Stimulated activated memory B cell treated with anti-CD40 and anti-IgM and Interleukin-4, amounts not matched to agents 10 μg/mL and 1 μg/mL and 100 μg/mL, for 72 hours (primary cell): ENCODE measurements around the gene SLC36A1.
A peak's percentile ranks its signal among the peaks of the same experiment; 100 is the strongest.

Experiments used
- ATAC-seq: fragments of 150-1000 bp; cut with Tn5 transposase; 2 replicates; pipeline ENCODE4 v1.10.0; 2021
- H3K27ac Mint-ChIP-seq: one replicate; pipeline ENCODE4 v1.8.0; 2022; ENCODE audit warnings: mild to moderate bottlenecking, mixed read lengths
- H3K27me3 Mint-ChIP-seq: one replicate; pipeline ENCODE4 v1.8.0; 2022; ENCODE audit warnings: mixed read lengths
- H3K36me3 Mint-ChIP-seq: one replicate; pipeline ENCODE4 v1.8.0; 2022; ENCODE audit warnings: mixed read lengths
- H3K4me1 Mint-ChIP-seq: one replicate; pipeline ENCODE4 v1.8.0; 2022; ENCODE audit warnings: mixed read lengths
- H3K4me3 Mint-ChIP-seq: one replicate; pipeline ENCODE4 v1.8.0; 2022; ENCODE audit warnings: mild to moderate bottlenecking, moderate library complexity, mixed read lengths
- H3K9me3 Mint-ChIP-seq: one replicate; pipeline ENCODE4 v1.8.0; 2022; ENCODE audit warnings: mixed read lengths

Gene SLC36A1

DNA sequence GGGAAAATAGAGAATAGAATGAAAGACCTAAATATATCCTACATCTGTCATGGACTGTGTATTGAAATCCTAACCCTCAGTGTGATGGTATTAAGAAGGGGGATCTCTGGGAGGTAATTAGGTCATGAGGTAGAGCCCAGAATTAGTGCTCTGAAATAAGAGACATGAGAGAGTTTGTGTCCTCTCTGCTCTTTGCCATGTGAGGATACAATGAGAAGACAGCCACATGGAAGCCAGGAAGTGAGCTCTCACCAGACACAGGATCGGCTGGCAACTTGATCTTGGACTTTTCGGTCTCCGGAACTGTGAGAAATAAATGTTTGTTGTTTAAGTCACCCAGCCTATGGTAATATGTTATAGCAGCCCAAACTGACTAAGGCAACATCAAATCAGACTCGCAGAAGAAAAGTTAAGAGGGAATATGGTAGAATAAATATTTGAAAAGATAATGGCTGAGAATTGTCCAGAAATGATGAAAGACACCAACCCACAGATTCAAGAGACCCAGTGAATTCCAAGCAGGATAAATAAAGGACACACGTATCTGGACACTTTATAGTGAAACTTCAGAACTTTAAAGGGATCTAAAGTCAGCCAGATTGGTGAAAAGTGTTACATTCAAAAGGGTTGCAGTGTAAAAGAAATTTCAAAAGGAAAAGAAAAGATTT lies 12.7 kb upstream of the SLC36A1 start:
- Mint-ChIP-seq H3K9me3 (peaks cover 4% of the 10 kb centered on the region), H3K36me3 (peaks cover 5% of the 10 kb centered on the region), H3K27me3 (peaks cover 14% of the 10 kb centered on the region), H3K27ac (no peak overlapping the region), H3K4me3 (no peak overlapping the region), H3K4me1 (no peaks in the 10 kb centered on the region)
- ATAC-seq = no peak

DNA sequence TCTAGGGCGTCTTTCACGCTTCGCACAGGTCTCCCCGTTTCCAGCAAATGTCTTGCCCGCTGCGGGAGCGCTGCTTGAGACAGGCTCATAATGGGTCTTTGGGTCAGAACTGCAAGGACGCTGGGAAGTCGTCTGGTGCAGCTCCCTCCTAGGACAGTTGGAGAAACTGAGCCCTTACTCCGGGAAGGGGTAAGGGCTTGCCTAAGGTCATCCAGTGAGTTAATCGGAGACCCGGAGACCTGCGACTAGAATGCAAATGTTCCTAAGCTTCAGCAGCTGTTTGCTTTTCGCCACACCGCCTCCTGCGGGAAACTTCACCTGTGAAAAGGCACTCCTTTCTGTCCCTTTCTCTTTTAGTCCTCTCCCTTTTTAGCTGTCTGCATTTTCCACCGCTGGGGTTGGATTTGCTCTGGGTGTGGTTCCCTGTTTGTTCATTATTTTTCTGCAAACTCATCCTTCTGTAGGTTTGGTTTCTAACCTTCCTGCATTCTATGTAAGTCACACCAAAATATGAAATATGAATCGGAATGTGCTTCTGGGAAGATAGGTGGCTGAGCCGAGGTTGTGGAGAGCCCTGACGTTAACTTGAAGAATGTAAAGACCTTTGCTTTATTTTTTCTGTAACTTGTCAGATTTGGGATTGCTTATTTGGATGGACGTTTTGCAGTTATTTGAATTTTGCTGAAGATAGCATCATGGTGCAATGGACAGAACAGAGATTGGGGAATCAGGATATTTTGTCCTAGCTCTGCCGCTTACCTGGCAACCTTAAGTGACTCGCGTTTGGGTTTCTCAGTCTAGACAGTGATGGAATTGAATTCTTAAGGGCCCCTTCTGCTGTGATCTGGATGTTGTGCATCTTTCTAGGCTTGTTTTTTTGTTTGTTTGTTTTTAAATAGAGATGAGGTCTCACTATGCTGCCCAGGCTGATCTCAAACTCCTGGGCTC lies 909 bp downstream of the SLC36A1 start:
- H3K36me3 Mint-ChIP-seq = peaks cover 8% of the 10 kb centered on the region
- peaks cover 10% of the 10 kb centered on the region for H3K27me3 Mint-ChIP-seq
- no peaks in the 10 kb centered on the region for H3K9me3 Mint-ChIP-seq
- peaks cover 41% of the 10 kb centered on the region for H3K4me1 Mint-ChIP-seq
- peak overlapping the region; percentile 82 for H3K27ac Mint-ChIP-seq
- peak overlapping the region; percentile 94 for H3K4me3 Mint-ChIP-seq
- no peak for ATAC-seq

DNA sequence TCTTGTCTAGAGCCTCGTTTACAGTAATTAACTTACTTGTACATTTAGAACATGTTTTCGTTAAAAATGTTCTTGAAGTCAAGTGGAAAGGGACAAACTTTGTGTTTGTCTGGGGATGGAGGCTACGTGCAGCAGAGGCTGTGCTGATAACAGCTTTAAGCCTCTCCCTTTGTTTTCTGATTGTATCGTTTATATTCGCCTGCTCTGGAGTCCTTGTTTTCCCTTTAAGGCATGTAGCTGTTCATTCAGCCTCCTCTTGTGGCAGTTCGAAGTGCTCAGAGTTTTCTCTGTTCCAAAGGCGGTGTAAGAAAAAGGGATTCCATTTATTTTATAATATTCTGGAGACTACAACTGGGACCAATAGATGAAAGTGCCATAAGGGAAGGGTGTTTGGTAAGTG lies 1.9 kb downstream of the SLC36A1 start:
- no peaks in the 10 kb centered on the region for H3K9me3 Mint-ChIP-seq

DNA sequence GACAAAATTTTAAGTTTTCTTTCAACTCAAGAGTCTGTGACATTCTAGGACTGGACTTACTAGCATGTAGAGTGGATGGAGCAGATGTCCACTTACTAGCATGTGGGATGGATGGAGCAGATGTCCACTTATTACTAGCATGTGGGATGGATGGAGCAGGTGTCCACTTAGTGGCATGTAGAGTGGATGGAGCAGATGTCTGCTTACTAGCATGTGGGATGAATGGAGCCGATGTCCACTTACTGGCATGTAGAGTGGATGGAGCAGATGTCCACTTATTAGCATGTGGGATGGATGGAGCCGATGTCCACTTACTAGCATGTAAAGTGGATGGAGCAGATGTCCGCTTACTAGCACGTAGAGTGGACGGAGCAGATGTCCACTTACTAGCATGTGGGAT lies 2.4 kb downstream of the SLC36A1 start:
- H3K4me3 Mint-ChIP-seq = peak overlapping the region; percentile 25
- H3K4me1 Mint-ChIP-seq = peaks cover 51% of the 10 kb centered on the region
- no peaks in the 10 kb centered on the region for H3K9me3 Mint-ChIP-seq
- no peak overlapping the region for H3K27ac Mint-ChIP-seq
- no peak for ATAC-seq
- H3K36me3 Mint-ChIP-seq = peaks cover 12% of the 10 kb centered on the region
- H3K27me3 Mint-ChIP-seq = peaks cover 10% of the 10 kb centered on the region

More for the DNA sequence above, 1.9 kb downstream of the SLC36A1 start:
- Mint-ChIP-seq H3K4me3 (peak overlapping the region; percentile 94), H3K27me3 (peaks cover 10% of the 10 kb centered on the region), H3K36me3 (peaks cover 12% of the 10 kb centered on the region), H3K4me1 (peaks cover 46% of the 10 kb centered on the region), H3K27ac (no peak overlapping the region)
- no peak for ATAC-seq

DNA sequence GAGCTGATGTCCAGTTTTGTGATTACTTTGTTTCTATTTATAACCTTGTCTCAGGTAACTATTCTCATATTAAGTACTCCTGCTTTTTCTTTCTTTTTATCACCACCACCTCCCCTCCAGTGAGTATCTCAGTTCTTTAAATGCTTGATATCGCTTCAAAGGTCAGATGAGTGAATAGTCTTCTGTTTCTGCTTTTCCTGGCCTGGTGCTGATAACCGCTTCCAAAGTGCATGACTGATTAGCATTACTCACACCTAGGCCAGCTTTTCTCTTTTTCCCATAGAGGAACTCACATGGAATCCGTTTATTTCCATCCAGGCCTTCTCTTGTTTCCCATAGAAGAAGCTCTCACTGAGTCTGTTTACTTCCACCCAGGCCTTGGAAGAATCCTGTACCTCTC lies 3.2 kb downstream of the SLC36A1 start:
- Mint-ChIP-seq H3K4me1 (peaks cover 54% of the 10 kb centered on the region), H3K27ac (no peak overlapping the region), H3K9me3 (no peaks in the 10 kb centered on the region), H3K4me3 (no peak overlapping the region), H3K36me3 (peaks cover 12% of the 10 kb centered on the region), H3K27me3 (peaks cover 7% of the 10 kb centered on the region)
- no peak for ATAC-seq

DNA sequence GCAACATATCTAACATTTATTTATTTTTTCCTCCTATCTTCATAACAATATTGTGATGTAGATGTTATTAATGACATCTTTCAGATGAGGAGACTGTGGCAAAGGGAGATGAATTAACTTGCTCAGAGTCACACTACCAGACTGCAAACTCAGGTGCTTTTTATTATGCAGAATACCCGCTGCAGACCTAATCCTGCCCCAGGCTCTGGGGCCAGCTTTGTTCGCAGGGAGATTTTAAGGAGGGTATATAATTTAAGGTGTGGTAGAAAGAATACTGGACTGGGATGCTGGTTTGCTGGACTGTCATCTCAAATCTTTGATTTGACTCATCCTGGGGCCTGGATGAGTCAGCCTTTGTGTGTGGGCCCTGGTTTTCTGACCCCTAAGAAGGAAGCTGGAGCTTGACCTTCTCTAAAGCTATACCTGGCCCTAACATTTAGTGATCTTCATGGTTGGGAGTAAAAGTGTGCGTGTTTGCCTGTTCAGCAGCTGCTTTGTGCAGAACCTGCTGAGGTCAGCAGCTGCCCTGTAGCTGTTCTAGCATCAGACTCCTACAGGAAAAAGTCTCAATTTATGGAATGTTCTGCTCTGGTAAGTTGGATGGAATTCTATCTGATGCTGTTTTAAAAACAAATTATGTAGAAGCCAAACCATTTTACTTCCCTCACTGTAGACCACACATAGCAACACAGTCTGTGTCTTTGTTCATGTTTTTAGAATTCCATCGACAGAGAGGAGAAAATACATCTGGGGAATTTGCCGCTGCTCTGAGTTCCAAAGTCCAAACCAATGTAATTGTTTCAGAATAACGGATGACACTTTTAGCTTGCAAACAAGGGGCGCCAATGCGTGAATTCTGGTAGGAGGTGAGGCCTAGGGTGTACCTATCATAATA lies 4.5 kb downstream of the SLC36A1 start:
- H3K27ac Mint-ChIP-seq = peak overlapping the region; percentile 74
- peaks cover 54% of the 10 kb centered on the region for H3K4me1 Mint-ChIP-seq
- H3K4me3 Mint-ChIP-seq = peak overlapping the region; percentile 37
- no peaks in the 10 kb centered on the region for H3K27me3 Mint-ChIP-seq
- H3K36me3 Mint-ChIP-seq = peaks cover 12% of the 10 kb centered on the region
- ATAC-seq = peak; percentile 82
- H3K9me3 Mint-ChIP-seq = no peaks in the 10 kb centered on the region

DNA sequence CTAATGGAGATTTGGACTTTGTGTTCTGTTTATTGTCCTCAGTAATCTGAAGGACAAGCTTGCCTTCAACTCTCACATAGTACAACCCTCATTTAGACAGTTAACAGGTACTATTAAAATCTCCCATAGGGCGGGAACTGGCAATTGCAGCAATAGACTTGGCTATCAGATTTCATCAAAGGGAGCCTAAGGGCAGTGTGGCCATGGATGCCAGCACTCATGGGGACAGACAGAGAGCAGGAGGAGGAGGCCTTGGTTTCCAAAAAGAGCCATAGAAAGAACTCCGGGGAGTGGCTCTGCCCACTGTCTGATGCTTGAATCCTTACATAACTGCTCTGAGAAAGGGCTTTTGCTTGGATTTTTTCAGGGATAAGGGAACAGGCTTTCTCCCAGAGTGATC lies 6.8 kb downstream of the SLC36A1 start:
- Mint-ChIP-seq H3K27me3 (no peaks in the 10 kb centered on the region), H3K4me3 (no peak overlapping the region), H3K9me3 (no peaks in the 10 kb centered on the region), H3K36me3 (peaks cover 28% of the 10 kb centered on the region), H3K4me1 (peaks cover 41% of the 10 kb centered on the region), H3K27ac (no peak overlapping the region)
- no peak for ATAC-seq

DNA sequence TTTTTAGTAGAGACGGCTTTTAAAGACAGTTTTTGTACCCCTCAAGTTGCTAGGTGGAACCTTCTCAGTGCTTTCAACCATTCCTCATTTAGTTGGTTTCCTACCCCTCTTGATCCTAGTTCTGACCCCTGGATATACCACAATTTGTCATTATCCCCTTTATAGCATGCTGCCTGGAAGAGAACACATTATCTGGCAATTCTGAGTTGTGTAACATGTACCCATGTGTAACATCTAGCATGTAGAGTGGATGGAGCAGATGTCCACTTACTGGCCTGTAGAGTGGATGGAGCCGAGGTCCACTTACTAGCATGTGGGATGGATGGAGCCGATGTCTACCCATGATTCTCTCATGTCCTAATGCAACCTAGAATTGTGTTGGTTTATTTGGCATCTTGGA lies 7.5 kb downstream of the SLC36A1 start:
- Mint-ChIP-seq H3K36me3 (peaks cover 33% of the 10 kb centered on the region), H3K27ac (no peak overlapping the region), H3K9me3 (no peaks in the 10 kb centered on the region), H3K27me3 (no peaks in the 10 kb centered on the region), H3K4me3 (no peak overlapping the region), H3K4me1 (peaks cover 34% of the 10 kb centered on the region)
- no peak for ATAC-seq

DNA sequence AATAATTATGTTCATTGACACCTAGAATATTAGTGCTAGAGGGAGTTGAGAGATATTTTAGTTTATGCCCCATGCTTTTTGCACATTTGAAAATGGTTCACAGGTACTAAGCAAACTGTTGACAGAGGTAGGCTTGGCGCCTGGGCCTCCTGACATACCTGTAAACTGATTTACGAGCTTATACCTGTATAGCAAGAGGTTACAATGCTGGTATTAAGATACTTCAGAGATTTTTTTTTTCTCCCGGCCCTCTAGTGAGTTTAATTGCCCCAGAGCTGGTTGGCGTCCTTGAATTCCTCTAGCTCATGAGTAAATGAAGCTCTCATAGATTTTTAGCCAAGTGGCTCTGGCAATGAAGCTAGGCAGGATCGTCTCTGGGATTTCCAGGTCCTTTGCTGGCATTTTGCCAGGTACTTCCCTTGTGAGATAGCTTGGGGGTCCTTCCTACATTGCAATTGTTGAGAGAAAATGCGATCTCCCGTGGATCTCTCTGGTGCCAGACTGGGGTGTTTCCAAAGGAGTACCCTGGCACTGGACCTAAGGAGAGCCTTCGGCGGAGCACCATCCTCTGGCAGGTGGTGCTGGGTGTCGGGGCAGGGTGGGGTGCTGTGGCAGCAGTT lies 9.0 kb downstream of the SLC36A1 start:
- Mint-ChIP-seq H3K36me3 (peaks cover 38% of the 10 kb centered on the region), H3K4me3 (no peak overlapping the region), H3K4me1 (peaks cover 31% of the 10 kb centered on the region), H3K27ac (no peak overlapping the region), H3K27me3 (no peaks in the 10 kb centered on the region), H3K9me3 (no peaks in the 10 kb centered on the region)
- no peak for ATAC-seq

DNA sequence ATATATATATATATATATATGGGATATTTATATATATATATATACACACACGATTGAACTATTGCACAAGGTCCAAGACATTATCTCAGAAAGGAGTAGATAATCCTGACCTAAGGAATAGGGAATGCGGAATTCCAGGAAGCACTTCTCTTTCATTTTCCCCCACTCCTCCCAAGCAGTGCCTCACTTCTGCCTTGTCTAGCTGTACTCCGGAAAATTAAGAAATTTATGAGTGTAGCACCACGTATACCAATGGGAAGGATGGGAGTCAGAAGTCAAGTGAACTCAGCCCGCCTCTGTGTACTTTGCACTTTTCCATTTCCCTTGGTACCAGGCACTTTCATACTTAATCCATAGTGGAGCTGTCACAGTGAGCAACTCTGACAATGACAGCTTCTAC lies 10.9 kb downstream of the SLC36A1 start:
- no peaks in the 10 kb centered on the region for H3K27me3 Mint-ChIP-seq
- H3K4me3 Mint-ChIP-seq = no peak overlapping the region
- H3K27ac Mint-ChIP-seq = no peak overlapping the region
- H3K4me1 Mint-ChIP-seq = peaks cover 18% of the 10 kb centered on the region
- H3K36me3 Mint-ChIP-seq = peaks cover 36% of the 10 kb centered on the region
- no peak for ATAC-seq
- no peaks in the 10 kb centered on the region for H3K9me3 Mint-ChIP-seq

DNA sequence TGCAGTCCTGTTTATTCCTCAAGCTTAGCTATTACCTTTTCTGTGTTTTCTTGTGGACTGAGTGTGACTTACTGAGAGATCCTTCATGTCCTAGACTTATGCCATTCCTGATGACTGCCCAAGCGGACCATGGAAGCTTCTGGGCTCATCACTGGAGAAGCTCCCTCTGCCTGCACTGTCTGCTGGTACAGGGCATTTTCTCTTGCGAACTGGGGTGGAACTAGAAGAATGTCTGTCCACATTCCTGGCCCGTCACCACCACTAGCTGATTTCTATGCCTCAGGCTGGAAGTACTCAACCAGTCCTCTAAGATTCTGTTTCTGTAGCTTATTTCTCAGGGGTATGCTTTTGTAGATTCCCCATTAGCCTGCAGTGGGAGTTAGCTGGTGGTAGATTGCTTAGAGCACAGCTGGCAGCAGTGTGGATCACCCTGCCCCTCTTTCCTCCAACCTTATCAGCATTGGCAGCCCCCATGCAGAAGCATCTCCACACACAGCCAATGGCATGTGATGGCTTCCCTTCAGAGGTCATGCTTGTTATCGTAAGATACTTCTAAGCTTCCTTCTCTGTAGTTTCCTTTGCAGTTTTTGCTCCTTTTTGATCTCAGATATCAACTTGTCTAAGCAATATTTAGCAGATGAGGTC lies 12.4 kb downstream of the SLC36A1 start:
- Mint-ChIP-seq H3K27ac (peak overlapping the region; percentile 30), H3K27me3 (no peaks in the 10 kb centered on the region), H3K9me3 (no peaks in the 10 kb centered on the region), H3K4me1 (peaks cover 9% of the 10 kb centered on the region), H3K4me3 (no peak overlapping the region), H3K36me3 (peaks cover 43% of the 10 kb centered on the region)
- ATAC-seq = no peak

DNA sequence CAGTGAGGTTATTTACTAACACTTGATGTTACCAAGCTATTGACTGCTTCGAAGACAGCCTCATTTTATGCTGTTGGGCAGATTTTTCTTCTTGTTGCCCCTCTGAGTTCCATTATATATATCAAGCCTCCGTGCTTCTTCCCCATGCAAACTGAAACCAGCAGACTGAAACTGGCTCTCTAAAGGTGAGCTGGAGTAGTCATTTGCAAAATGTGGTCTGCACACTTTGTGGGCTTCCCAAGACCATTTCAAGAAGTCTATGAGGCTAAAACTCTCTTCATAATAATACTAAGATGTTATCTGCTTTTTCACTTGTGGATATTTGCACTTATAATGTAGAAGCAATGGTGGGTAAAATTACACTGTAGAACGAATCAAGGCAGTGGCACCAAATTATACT lies 13.9 kb downstream of the SLC36A1 start:
- H3K9me3 Mint-ChIP-seq = no peaks in the 10 kb centered on the region
- H3K4me3 Mint-ChIP-seq = no peak overlapping the region
- H3K4me1 Mint-ChIP-seq = peaks cover 5% of the 10 kb centered on the region
- H3K36me3 Mint-ChIP-seq = peaks cover 58% of the 10 kb centered on the region
- no peak overlapping the region for H3K27ac Mint-ChIP-seq
- peak; percentile 84 for ATAC-seq
- no peaks in the 10 kb centered on the region for H3K27me3 Mint-ChIP-seq

DNA sequence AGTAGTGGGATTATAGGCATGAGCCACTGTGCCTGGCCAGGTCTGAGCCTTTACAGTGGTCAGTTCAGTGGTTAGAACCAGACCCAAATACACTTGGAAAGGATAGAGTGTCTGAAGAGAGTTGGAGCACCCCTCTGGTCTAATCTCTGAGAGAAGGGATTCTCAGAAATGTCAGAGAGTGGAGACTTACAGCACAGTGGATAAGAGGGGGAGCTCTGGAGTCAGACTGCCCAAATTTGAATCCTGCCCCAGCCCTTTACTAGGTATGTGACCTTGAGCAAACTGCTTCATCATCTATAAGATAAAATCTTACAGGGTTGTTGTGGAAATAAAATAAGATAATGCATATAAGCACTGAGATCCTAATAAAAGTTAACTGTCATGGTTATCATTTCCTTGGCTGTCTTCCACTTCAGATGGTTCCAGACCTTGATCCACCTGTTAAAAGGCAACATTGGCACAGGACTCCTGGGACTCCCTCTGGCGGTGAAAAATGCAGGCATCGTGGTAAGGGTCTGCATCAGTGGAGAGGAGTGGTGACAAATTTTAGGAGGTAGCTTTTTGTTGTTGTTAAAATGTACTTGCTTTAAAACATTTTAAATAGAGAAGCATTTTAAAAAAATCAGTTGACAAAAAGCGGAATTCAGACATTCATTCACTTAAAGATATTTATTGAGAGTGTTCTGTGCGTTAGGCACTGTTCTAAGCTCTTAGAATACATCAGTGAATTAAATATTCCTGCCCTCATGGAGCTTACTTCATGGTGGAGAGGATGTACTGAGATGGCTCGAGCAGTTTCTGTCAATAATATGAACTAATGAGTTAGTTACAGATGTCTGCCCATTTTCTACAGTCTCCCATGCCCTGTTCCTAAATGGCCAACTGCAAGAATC lies 16.0 kb downstream of the SLC36A1 start:
- peaks cover 5% of the 10 kb centered on the region for H3K4me1 Mint-ChIP-seq
- peaks cover 67% of the 10 kb centered on the region for H3K36me3 Mint-ChIP-seq
- H3K27ac Mint-ChIP-seq = no peak overlapping the region
- H3K4me3 Mint-ChIP-seq = no peak overlapping the region
- H3K9me3 Mint-ChIP-seq = no peaks in the 10 kb centered on the region
- ATAC-seq = no peak
- H3K27me3 Mint-ChIP-seq = no peaks in the 10 kb centered on the region
